Uterus (tissue), 4 donors: ENCODE results near the gene ZFYVE28. TPM values are rescaled to one million over a fixed set of nuclear protein-coding genes. Genes with fewer than 3 reads are reported as not detected.
A peak's percentile ranks its signal among the peaks of the same experiment; 100 is the strongest.

Experiments
- DNase-seq, 2 donors: peaks; one replicate each; pipeline ENCODE4 v3.0.0-alpha.2; 2019 to 2020
- H3K27ac ChIP-seq, 2 donors: fragments of 200-600 bp; sonication (generic); 1 replicate in 1 of 2; 2 replicates in 1 of 2; pipeline ENCODE4 v1.5.1; 2016 to 2018
- H3K27me3 ChIP-seq, 2 donors: fragments of 200-600 bp; sonication (generic); one replicate each; pipeline ENCODE4 v1.5.1; 2018 to 2019; ENCODE audit warnings: control low read depth in 1 of 2
- H3K36me3 ChIP-seq, 2 donors: fragments of 200-600 bp; sonication (generic); one replicate each; pipeline ENCODE4 v1.5.1; 2019; ENCODE audit warnings: control low read depth in 1 of 2
- H3K4me1 ChIP-seq, 2 donors: fragments of 200-600 bp; sonication (generic); one replicate each; pipeline ENCODE4 v1.5.1; 2018 to 2019; ENCODE audit warnings: control low read depth in 1 of 2
- H3K4me3 ChIP-seq, 2 donors: fragments of 200-600 bp; sonication (generic); 1 replicate in 1 of 2; 2 replicates in 1 of 2; pipeline ENCODE4 v1.5.1; 2018 to 2019; ENCODE audit warnings: mild to moderate bottlenecking in 1 of 2
- H3K9me3 ChIP-seq, 2 donors: fragments of 200-600 bp; sonication (generic); one replicate each; pipeline ENCODE4 v1.5.1; 2019; ENCODE audit warnings: control low read depth in 1 of 2
- CTCF ChIP-seq, 4 experiments: fragments of 200-600 bp in 2 of 4; fragments of 450-650 bp in 2 of 4; sonication (generic) in 2 of 4; IDR thresholded peaks; one replicate each; pipeline ENCODE4 v1.5.1; 2016 to 2019; ENCODE audit warnings: antibody characterized with exemption in 4 of 4, mild to moderate bottlenecking in 2 of 4, moderate library complexity in 1 of 4
- POLR2A ChIP-seq, 2 donors: fragments of 450-650 bp; IDR thresholded peaks; one replicate each; pipeline ENCODE4 v1.6.1; 2016; ENCODE audit warnings: antibody characterized with exemption in 2 of 2, mild to moderate bottlenecking in 1 of 2, moderate library complexity in 1 of 2
- intact Hi-C: fragments of 100-400 bp; cut with DNase I; formaldehyde crosslinking; loops from one replicate; pipeline ENCODE4 v1.15.1; 2023; ENCODE audit warnings: low total_unique reads
- total RNA-seq, 4 donors: library from RNA; depleted of rRNA in 3 of 4; stranded (reverse); fragments of >200 nt in 3 of 4; gene quantifications; one replicate each; pipeline versions ENCODE4 v1.1.0 to v1.2.4, GENCODE V29; 2014 to 2023
- donor health status: DM: yes; HTN: yes; CAD: no.

Gene ZFYVE28
- total RNA-seq, 4 donors from 2014 or later, result 5.4 to 16.7 (median 13.4) TPM

- DNase-seq, result no peak
- H3K27ac ChIP-seq, result no peak overlapping the region
Observed at GRCh38 chr4:2295500-2295899, 122.9 kb downstream of the ZFYVE28 start.

DNA sequence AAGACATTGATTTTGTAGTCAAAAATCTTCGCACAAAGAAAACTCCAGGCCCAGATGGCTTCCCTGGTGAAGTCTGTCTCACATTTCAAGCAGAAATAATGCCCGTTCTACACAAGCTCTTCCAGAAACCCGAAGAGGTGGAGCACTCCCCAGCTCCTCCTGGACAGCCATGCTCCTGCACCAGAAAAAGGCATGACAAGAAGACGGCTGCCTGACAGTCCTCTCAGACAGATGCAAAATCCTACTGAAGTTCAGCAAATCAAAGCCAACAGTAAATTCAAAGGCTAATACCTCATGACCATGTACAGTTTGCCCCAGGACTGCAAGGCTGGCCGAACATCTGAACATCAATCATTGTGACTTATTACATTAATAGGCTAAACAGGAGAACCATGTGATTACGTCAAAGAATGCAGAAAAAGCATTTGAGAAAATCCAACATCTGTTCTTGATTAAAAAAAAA lies 125.8 kb downstream of the ZFYVE28 start:
- peak in 1 of 2 donors; percentile 21 for DNase-seq
- Histone ChIP-seq H3K27me3 (no peaks in the 10 kb centered on the region), H3K9me3 (no peaks in the 10 kb centered on the region), H3K4me3 (no peak overlapping the region), H3K36me3 (no peaks in the 10 kb centered on the region), H3K4me1 (peaks cover 0 to 5% of the 10 kb centered on the region in 2 donors), H3K27ac (peak overlapping the region; percentile 13 to 63)
- intact Hi-C loops, result no loop called here
- TF ChIP-seq CTCF (IDR thresholded peaks at IDR 0.05) (no peak), POLR2A (IDR thresholded peaks at IDR 0.05) (no peak)

More at GRCh38 chr4:2295500-2295899, 122.9 kb downstream of the ZFYVE28 start:
- TF ChIP-seq POLR2A (IDR thresholded peaks at IDR 0.05) (no peak), CTCF (IDR thresholded peaks at IDR 0.05) (no peak)
- H3K9me3 ChIP-seq, result no peaks in the 10 kb centered on the region
- no peak overlapping the region for H3K4me3 ChIP-seq
- peaks cover 0 to 5% of the 10 kb centered on the region in 2 donors for H3K4me1 ChIP-seq
- intact Hi-C loops, result no loop called here
- no peaks in the 10 kb centered on the region for H3K36me3 ChIP-seq
- no peaks in the 10 kb centered on the region for H3K27me3 ChIP-seq

DNA sequence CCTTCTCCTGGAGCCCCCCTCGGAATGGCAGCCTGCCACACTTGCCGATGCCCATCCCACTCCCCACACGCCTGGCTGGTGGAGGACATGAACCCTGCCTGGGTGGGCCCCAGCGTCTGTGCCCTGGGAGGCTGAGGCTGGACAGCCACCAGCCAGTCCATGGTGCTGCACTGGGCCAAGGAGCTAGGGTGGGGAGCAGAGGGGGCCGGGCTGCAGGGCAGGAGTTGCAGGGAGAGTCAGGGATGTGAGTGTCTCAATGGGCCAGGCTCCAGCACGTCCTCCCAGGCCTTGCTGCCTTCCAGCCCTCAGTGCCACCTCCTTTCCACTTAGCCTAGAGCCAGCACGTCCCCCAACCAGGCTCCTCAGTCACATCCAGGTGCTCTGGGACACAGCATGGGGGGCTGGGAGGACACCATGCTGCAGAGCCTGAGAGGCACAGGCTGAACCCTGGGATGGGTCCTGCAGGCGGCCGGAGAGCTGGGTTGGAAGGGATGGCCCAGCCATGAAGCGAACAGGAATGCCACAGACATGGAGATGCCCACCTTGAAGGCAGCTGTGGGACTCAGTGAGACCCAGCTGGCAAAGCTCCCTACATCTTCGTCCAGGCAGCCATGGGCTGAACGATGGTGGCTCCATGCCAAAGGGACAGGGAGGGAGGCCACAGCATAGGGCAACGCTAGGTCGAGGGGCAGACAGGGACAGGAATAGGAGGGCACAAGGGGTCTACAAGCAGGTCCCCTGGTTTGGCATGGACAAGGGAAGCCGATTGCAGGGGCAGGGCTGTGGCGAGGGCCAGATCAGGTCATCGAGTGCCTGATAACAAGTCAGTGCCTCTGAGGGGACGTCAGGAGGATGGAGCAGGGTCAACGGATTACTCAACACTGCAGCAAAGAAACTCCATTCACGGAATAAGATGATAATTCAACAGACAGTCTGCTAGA lies 126.5 kb downstream of the ZFYVE28 start:
- DNase-seq, result peak in 1 of 2 donors; percentile 42
- Histone ChIP-seq H3K4me3 (no peak overlapping the region), H3K36me3 (no peaks in the 10 kb centered on the region), H3K4me1 (peaks cover 0 to 5% of the 10 kb centered on the region in 2 donors), H3K9me3 (no peaks in the 10 kb centered on the region), H3K27me3 (no peaks in the 10 kb centered on the region), H3K27ac (peak overlapping the region; percentile 13 to 63)
- TF ChIP-seq CTCF (IDR thresholded peaks at IDR 0.05) (no peak), POLR2A (IDR thresholded peaks at IDR 0.05) (no peak)
- intact Hi-C loops, result no loop called here

DNA sequence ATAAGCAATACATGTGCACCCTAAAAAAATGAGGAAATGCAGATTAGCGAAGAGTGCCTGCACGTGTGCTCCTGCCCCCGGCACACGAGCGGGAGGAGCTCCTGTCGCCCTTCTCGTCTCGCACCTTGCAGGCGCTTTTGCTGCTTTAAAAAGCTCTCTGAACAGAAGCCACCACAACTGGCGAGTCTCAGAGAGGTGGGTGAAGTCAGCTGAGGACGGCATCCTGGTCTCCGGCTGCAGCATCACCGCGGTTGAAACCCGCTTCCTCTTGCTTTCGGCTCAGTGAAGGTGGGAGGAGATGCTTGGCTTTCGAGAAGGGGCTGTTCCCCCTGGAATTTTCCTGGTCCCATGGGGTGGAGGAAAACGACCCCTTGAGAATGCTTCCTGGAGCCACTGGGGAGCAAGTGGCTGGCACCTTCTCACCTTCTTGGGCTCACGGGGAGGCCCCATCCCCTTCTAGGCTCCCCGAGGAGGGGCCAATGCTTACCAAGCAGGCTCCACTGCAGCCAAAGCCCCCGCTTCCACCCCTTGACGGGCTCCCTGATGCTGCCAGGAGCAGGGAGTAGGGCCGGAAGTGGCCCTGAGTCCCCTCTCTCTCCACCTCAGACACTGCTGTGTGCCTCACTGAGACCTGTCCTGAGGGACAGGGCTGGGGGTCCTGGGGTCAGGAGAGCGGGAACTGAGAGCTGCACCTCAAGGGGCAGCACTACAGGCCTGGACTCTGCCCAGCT lies 127.3 kb downstream of the ZFYVE28 start:
- Histone ChIP-seq H3K27ac (no peak overlapping the region), H3K9me3 (no peaks in the 10 kb centered on the region), H3K36me3 (no peaks in the 10 kb centered on the region), H3K4me3 (no peak overlapping the region), H3K27me3 (no peaks in the 10 kb centered on the region), H3K4me1 (peaks cover 0 to 5% of the 10 kb centered on the region in 2 donors)
- intact Hi-C loops, result no loop called here
- no peak for TF ChIP-seq CTCF (IDR thresholded peaks at IDR 0.05)
- TF ChIP-seq POLR2A (IDR thresholded peaks at IDR 0.05), result no peak
- peak; percentile 11 to 15 for DNase-seq
